NT2/D1 (cell line): ENCODE results near the gene INSRR.
A peak's percentile ranks its signal among the peaks of the same experiment; 100 is the strongest.

ENCODE experiments used
- DNase-seq: peaks from one replicate; pipeline ENCODE4 v3.0.0-alpha.2; 2011; ENCODE audit warnings: low read depth, low spot score
- H3K27me3 ChIP-seq: 2 replicates; pipeline ENCODE4 v1.6.0; 2011; ENCODE audit warnings: mild to moderate bottlenecking; ENCODE audit not compliant: insufficient read length, insufficient read depth
- H3K36me3 ChIP-seq: 2 replicates; pipeline ENCODE4 v1.6.1; 2011; ENCODE audit warnings: mild to moderate bottlenecking, low read length, mixed read lengths; ENCODE audit not compliant: insufficient read depth, insufficient read length
- H3K4me1 ChIP-seq: 2 replicates; pipeline ENCODE4 v1.5.1; 2011; ENCODE audit not compliant: insufficient read depth, insufficient read length
- H3K4me3 ChIP-seq: 2 replicates; pipeline ENCODE4 v1.5.1; 2011; ENCODE audit warnings: low read depth; ENCODE audit not compliant: insufficient read length
- H3K9ac ChIP-seq: 2 replicates; pipeline ENCODE4 v1.6.0; 2011; ENCODE audit warnings: low read depth; ENCODE audit not compliant: insufficient read length
- H3K9me3 ChIP-seq: 2 replicates; pipeline ENCODE4 v1.5.1; 2011; ENCODE audit warnings: mild to moderate bottlenecking, low read length; ENCODE audit not compliant: insufficient read depth
- SUZ12 ChIP-seq: IDR thresholded peaks from 2 replicates; pipeline ENCODE4 v1.6.1; 2011; ENCODE audit not compliant: insufficient read length, insufficient read depth; ENCODE audit errors: extremely low read depth
- YY1 ChIP-seq: IDR thresholded peaks from 2 replicates; pipeline ENCODE4 v1.6.1; 2011; ENCODE audit not compliant: insufficient read length, insufficient read depth
- ZNF274 ChIP-seq: IDR thresholded peaks from 2 replicates; pipeline ENCODE4 v1.6.1; 2011; ENCODE audit warnings: mild to moderate bottlenecking, low read depth, low read length

Gene INSRR

DNA sequence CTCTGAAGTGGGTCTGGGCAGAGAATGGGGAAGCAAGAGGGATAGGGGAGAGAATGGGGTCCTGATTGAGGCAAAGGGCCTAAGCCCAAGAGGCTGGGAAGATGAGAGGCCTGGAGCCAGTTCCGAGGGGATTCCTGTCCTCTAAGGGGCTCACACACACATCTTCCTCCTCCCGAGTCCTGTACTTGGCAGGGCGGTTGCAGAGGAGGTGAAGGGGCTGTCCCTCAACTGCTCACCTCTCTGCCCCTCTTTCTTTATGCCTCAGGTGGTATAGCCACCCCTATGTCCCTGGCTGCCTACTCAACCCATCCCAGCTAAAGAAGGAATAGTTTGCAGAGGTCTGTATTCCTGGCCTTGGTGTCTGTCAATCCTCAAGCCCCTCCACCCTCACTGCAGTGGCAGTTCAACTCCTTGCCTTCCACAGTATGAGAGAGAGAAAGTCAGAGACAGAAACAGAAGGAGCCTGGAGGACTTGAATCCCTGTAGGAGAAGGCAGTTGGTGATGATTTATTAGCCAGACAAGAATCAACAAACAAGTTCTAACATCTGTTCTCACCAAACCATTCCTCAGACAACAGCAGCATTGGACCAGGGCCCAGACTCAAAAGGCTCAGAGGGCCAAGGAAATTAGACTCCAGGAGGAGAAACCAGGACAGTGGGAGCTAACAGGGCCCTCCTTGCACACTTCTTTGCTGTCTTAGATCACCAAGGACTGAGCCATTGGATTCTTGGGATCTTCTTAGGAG lies 53.0 kb downstream of the INSRR start:
- H3K36me3 ChIP-seq, result peaks cover 41% of the 10 kb centered on the region
- H3K27me3 ChIP-seq, result no peaks in the 10 kb centered on the region
- H3K9me3 ChIP-seq, result no peaks in the 10 kb centered on the region
- no peak overlapping the region for H3K4me3 ChIP-seq
- DNase-seq, result no peak
- no peak overlapping the region for H3K9ac ChIP-seq
- no peak for TF ChIP-seq ZNF274
- no peak for TF ChIP-seq YY1
- TF ChIP-seq SUZ12, result no peak
- peaks cover 25% of the 10 kb centered on the region for H3K4me1 ChIP-seq

DNA sequence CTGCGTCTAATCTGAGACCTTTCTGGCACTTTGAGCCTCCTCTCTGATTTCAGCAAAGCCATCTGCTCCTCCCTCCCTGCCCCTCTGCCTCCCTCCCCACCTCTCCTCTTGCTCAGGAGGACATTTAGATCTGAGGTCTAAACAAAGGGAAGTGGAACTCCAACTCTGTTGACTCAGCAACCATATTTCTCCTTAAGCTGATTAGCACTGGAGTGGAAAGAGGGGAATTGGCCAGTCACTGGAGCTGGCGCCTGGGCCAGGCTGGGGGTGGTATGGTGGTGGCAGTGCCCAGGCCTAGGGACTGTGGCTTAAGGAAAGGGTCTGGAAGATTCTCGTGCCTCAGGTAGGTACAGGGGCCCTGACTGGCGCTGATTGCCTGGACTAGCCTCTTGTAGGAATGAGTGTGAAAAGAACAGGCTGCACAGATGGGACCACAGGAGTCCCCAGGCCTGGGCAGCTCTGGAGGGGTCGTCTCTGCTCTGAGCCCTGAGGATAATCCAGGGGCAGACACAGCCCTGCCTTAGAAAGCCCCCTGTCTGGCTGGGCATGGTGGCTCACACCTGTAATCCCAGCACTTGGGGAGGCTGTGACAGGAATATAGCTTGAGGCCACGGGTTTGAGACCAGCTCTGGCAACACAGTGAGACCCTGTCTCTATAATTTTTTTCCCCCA lies 54.2 kb downstream of the INSRR start:
- Histone ChIP-seq H3K27me3 (no peaks in the 10 kb centered on the region), H3K36me3 (peaks cover 53% of the 10 kb centered on the region), H3K9ac (peak overlapping the region; percentile 12), H3K9me3 (no peaks in the 10 kb centered on the region), H3K4me3 (no peak overlapping the region), H3K4me1 (peaks cover 22% of the 10 kb centered on the region)
- no peak for TF ChIP-seq ZNF274
- no peak for TF ChIP-seq SUZ12
- TF ChIP-seq YY1, result no peak
- DNase-seq, result no peak

GRCh38 chr1:156804026-156804425 lies 54.9 kb downstream of the INSRR start:
- DNase-seq, result no peak
- Histone ChIP-seq H3K27me3 (no peaks in the 10 kb centered on the region), H3K36me3 (peaks cover 60% of the 10 kb centered on the region), H3K4me3 (no peak overlapping the region), H3K4me1 (peaks cover 17% of the 10 kb centered on the region), H3K9ac (no peak overlapping the region), H3K9me3 (no peaks in the 10 kb centered on the region)
- TF ChIP-seq YY1 (no peak), ZNF274 (no peak), SUZ12 (no peak)

- no peaks in the 10 kb centered on the region for H3K27me3 ChIP-seq
- no peak for DNase-seq
- H3K4me1 ChIP-seq, result peaks cover 15% of the 10 kb centered on the region
Observed at GRCh38 chr1:156803086-156803851, 55.6 kb downstream of the INSRR start.

DNA sequence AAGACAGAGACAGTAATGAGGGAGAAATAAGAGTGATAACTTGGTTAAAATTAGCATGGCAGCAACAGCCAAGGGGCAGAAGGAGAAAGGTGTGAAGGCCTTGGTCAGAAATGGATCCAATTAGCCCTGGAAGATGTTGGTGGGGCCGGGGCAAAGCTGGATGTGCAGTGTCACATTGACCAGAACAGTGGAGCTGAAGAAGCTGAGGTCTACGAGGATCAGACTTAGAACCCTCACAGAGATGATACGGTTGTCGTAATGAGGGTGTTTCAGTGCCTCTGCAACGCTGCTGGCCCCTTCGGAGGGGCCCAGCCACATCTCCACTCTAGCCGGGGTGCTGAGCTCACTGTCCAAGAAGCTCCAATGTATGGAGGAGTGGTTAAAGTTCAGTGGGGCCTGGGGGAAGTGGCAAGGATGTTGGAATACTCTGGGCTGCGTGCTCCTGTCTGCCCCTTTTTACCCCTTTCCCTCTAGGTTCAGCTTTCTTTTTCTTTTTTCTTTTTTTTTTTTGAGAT lies 56.4 kb downstream of the INSRR start:
- Histone ChIP-seq H3K36me3 (peaks cover 69% of the 10 kb centered on the region), H3K9me3 (no peaks in the 10 kb centered on the region), H3K27me3 (no peaks in the 10 kb centered on the region), H3K4me1 (peaks cover 15% of the 10 kb centered on the region), H3K9ac (no peak overlapping the region), H3K4me3 (no peak overlapping the region)
- no peak for TF ChIP-seq SUZ12
- no peak for TF ChIP-seq YY1
- no peak for DNase-seq

More at GRCh38 chr1:156803086-156803851, 55.6 kb downstream of the INSRR start:
- H3K4me3 ChIP-seq, result no peak overlapping the region
- peaks cover 62% of the 10 kb centered on the region for H3K36me3 ChIP-seq
- TF ChIP-seq SUZ12 (no peak), ZNF274 (no peak), YY1 (no peak)
- H3K9ac ChIP-seq, result no peak overlapping the region
- H3K9me3 ChIP-seq, result no peaks in the 10 kb centered on the region

- no peak for DNase-seq
- peaks cover 70% of the 10 kb centered on the region for H3K36me3 ChIP-seq
- no peak overlapping the region for H3K9ac ChIP-seq
- TF ChIP-seq YY1, result no peak
- no peak for TF ChIP-seq SUZ12
- no peak for TF ChIP-seq ZNF274
- H3K9me3 ChIP-seq, result no peaks in the 10 kb centered on the region
- H3K4me1 ChIP-seq, result peaks cover 17% of the 10 kb centered on the region
- no peak overlapping the region for H3K4me3 ChIP-seq
- H3K27me3 ChIP-seq, result no peaks in the 10 kb centered on the region
Observed at GRCh38 chr1:156801409-156802121, 57.4 kb downstream of the INSRR start.
